SU-DHL-6 (cell line): Measurements from ENCODE around the gene PTPN18.

Experiments used
- H2AFZ ChIP-seq: fragments of 200-600 bp; sonication (generic); 2 replicates; pipeline ENCODE4 v1.6.1; 2014; ENCODE audit warnings: low read depth, mild to moderate bottlenecking, moderate library complexity, mixed read lengths, antibody characterized with exemption, low read length; ENCODE audit not compliant: severe bottlenecking
- H3F3A ChIP-seq: fragments of 200-600 bp; shearing (Covaris generic); 2 replicates; pipeline ENCODE4 v1.6.0; 2016; ENCODE audit warnings: antibody characterized with exemption, mild to moderate bottlenecking; ENCODE audit not compliant: insufficient read depth
- H3K27ac ChIP-seq: fragments of 200-600 bp; sonication (generic); 2 replicates; pipeline ENCODE4 v1.5.1; 2016; ENCODE audit warnings: low read depth, mild to moderate bottlenecking, low read length, moderate library complexity, mixed read lengths
- H3K27me3 ChIP-seq: fragments of 200-600 bp; sonication (generic), shearing (Covaris generic); 2 replicates; pipeline ENCODE4 v1.6.0; 2014; ENCODE audit warnings: mild to moderate bottlenecking, low read length
- H3K36me3 ChIP-seq: fragments of 200-600 bp; sonication (generic); 2 replicates; pipeline ENCODE4 v1.6.1; 2014; ENCODE audit warnings: mild to moderate bottlenecking, low read length, mixed read lengths
- H3K4me2 ChIP-seq: fragments of 300-600, 200-600 bp; shearing (Covaris generic), sonication (generic); 2 replicates; pipeline ENCODE4 v1.6.0; 2014; ENCODE audit warnings: low read length, low read depth, mild to moderate bottlenecking; ENCODE audit not compliant: poor library complexity, severe bottlenecking
- H3K4me3 ChIP-seq: fragments of 200-600 bp; sonication (generic); 2 replicates; pipeline ENCODE4 v1.5.1; 2014; ENCODE audit warnings: antibody characterized with exemption, low read length, mild to moderate bottlenecking, mixed read lengths; ENCODE audit not compliant: insufficient read depth, poor library complexity, severe bottlenecking
- H3K79me2 ChIP-seq: fragments of 200-600 bp; sonication (generic); 2 replicates; pipeline ENCODE4 v1.6.1; 2014; ENCODE audit warnings: mild to moderate bottlenecking, low read length, moderate library complexity; ENCODE audit not compliant: insufficient read depth
- H3K9ac ChIP-seq: fragments of 200-600 bp; sonication (generic); 2 replicates; pipeline ENCODE4 v1.7.0; 2014; ENCODE audit warnings: mild to moderate bottlenecking, low read length
- H3K9me2 ChIP-seq: fragments of 200-600 bp; sonication (generic); replicated peaks from 2 replicates; pipeline ENCODE4 v1.6.1; 2014; ENCODE audit warnings: low read length; ENCODE audit not compliant: insufficient read depth
- H3K9me3 ChIP-seq: fragments of 200-600 bp; sonication (generic); 2 replicates; pipeline ENCODE4 v1.6.1; 2014; ENCODE audit warnings: low read length, mixed read lengths; ENCODE audit not compliant: insufficient read depth
- H4K20me1 ChIP-seq: fragments of 200-600 bp; sonication (generic); 2 replicates; pipeline ENCODE4 v1.6.1; 2014; ENCODE audit warnings: low read depth, mild to moderate bottlenecking, antibody characterized with exemption, low read length, moderate library complexity, mixed read lengths
- CTCF ChIP-seq: fragments of 200-600 bp; sonication (generic); IDR thresholded peaks from one replicate; pipeline ENCODE4 v1.5.1; 2017; ENCODE audit warnings: antibody characterized with exemption, mild to moderate bottlenecking, low read length, moderate library complexity; ENCODE audit not compliant: insufficient read depth, poor library complexity, severe bottlenecking
- EZH2phosphoT487 ChIP-seq: fragments of 200-600 bp; sonication (generic), shearing (Covaris generic); conservative IDR thresholded peaks from 2 replicates; pipeline ENCODE4 v1.6.1; 2018; ENCODE audit warnings: mild to moderate bottlenecking, antibody characterized with exemption, low read length, moderate library complexity, mixed read lengths

PTPN18 gene

DNA sequence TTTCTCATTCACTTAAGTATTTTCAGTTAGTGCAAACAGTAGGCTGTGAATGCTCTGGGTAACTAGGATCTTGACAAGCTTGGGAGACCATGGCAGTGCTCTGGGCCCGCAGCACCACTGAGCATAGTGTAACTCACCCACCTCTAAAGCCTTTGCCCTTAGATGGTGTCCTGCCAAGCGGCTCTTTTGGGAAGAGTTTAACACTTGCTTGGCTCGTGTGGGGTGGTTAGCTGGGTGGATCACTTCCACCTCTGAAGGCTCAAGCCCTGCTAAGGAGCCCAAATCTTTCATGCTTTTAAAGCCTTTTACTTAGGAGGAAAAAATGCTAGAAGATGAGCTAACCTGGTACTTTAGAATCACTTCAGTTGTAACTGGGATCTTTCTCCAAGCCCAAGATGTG is 33.9 kb downstream of the PTPN18 start:
- H3F3A ChIP-seq: no peaks in the 10 kb centered on the region

GRCh38 chr2:130390460-130391057 is 34.7 kb downstream of the PTPN18 start:
- Histone ChIP-seq H3K9me3 (no peaks in the 10 kb centered on the region), H2AFZ (peak overlapping the region; percentile 72)
- no peak for TF ChIP-seq EZH2phosphoT487
- no peak for TF ChIP-seq CTCF

More for the DNA sequence above, 33.9 kb downstream of the PTPN18 start:
- Histone ChIP-seq H3K9me2 (no peaks in the 10 kb centered on the region), H3K9me3 (no peaks in the 10 kb centered on the region), H3K27me3 (no peaks in the 10 kb centered on the region), H2AFZ (no peak overlapping the region), H3K36me3 (no peaks in the 10 kb centered on the region), H3K9ac (no peak overlapping the region), H3K79me2 (no peaks in the 10 kb centered on the region), H3K4me2 (no peak overlapping the region), H3K27ac (no peak overlapping the region), H3K4me3 (no peak overlapping the region), H4K20me1 (no peaks in the 10 kb centered on the region)
- no peak for TF ChIP-seq EZH2phosphoT487
- no peak for TF ChIP-seq CTCF

DNA sequence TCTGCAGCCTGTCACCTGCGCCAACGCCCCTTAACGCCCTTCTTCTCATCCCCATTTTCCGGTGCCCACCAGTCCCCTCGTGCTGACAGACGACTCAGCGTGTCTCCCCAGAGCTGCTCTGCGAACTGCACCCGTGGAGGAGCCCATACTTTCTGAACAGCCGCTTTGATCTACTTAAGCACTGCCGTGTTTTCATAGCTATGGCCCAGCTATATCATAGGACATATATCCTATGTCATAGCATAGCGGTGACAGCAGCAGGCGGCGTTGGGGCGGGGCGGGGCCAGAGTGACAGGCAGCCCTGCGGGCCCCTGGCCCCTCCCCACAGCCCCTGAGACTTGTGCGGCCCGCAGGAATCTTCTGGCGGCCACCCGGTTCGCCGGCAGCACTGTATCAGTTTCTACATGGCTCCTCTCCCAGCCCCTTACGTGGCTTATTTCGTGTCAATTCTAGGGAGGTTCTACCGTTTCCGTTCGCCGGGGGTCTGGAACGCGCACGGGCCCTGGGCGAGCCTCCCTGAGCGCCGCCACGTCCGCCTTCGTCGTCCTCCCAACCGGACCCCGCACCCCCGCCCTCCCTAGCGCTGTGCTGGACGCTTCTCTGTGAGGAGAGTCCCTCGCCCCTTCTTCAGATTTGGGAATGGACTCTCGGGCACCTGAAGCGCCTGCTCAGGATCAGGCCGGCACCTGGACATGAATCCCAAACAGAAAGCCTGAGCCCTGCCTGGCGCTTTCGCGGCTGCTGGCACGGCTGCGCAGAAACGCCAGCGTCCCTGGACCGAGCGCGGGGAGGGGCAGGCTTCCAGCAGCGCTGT is 35.4 kb downstream of the PTPN18 start:
- no peak overlapping the region for H3K27ac ChIP-seq
- H4K20me1 ChIP-seq: no peaks in the 10 kb centered on the region
- H3K79me2 ChIP-seq: no peaks in the 10 kb centered on the region
- no peaks in the 10 kb centered on the region for H3K36me3 ChIP-seq
- no peaks in the 10 kb centered on the region for H3F3A ChIP-seq
- H2AFZ ChIP-seq: peak overlapping the region; percentile 72
- peak overlapping the region; percentile 23; the same call in 1 of the 2 replicates for H3K9ac ChIP-seq
- H3K4me2 ChIP-seq: peak overlapping the region; percentile 43
- no peaks in the 10 kb centered on the region for H3K9me2 ChIP-seq
- peak overlapping the region; percentile 33 for H3K4me3 ChIP-seq
- H3K9me3 ChIP-seq: no peaks in the 10 kb centered on the region
- no peaks in the 10 kb centered on the region for H3K27me3 ChIP-seq
- TF ChIP-seq CTCF: no peak
- TF ChIP-seq EZH2phosphoT487: no peak

More at GRCh38 chr2:130390460-130391057, 34.7 kb downstream of the PTPN18 start:
- peak overlapping the region; percentile 43 for H3K4me2 ChIP-seq
- H3K27me3 ChIP-seq: no peaks in the 10 kb centered on the region
- no peaks in the 10 kb centered on the region for H3F3A ChIP-seq
- no peaks in the 10 kb centered on the region for H3K79me2 ChIP-seq
- no peaks in the 10 kb centered on the region for H3K9me2 ChIP-seq
- no peaks in the 10 kb centered on the region for H4K20me1 ChIP-seq
- H3K36me3 ChIP-seq: no peaks in the 10 kb centered on the region
- H3K27ac ChIP-seq: no peak overlapping the region
- peak overlapping the region; percentile 33 for H3K4me3 ChIP-seq
- H3K9ac ChIP-seq: peak overlapping the region; percentile 23; the same call in 1 of the 2 replicates
